ENCODE results near the gene B4GALT5.
A peak's percentile ranks its signal among the peaks of the same experiment; 100 is the strongest.
"Not testable (repeated sequence)": the region's sequence is repeated elsewhere in the genome, so short reads cannot be mapped to it uniquely, and the experiment has no call there.

Gene B4GALT5

GRCh38 chr20:49675368-49676151, 38.1 kb downstream of the B4GALT5 start:
- TF ChIP-seq CTCF (IDR thresholded peaks at IDR 0.05; ENCODE audit: extremely low read depth, missing control alignments): no peak
- DNase-seq (ENCODE audit: low spot score): peak; percentile 51

- TF ChIP-seq CTCF (IDR thresholded peaks at IDR 0.05; ENCODE audit: extremely low read depth, missing control alignments): no peak
- no peak for DNase-seq (ENCODE audit: low spot score)
These were observed 39.0 kb downstream of the B4GALT5 start for GRCh38 chr20:49674383-49675352.

GRCh38 chr20:49672096-49672664, 41.5 kb downstream of the B4GALT5 start:
- no peak for TF ChIP-seq CTCF (IDR thresholded peaks at IDR 0.05; ENCODE audit: extremely low read depth, missing control alignments)
- DNase-seq (ENCODE audit: low spot score): no peak

GRCh38 chr20:49671433-49671832, 42.2 kb downstream of the B4GALT5 start:
- TF ChIP-seq CTCF (IDR thresholded peaks at IDR 0.05; ENCODE audit: extremely low read depth, missing control alignments): no peak
- DNase-seq (ENCODE audit: low spot score): no peak

- TF ChIP-seq CTCF (IDR thresholded peaks at IDR 0.05; ENCODE audit: extremely low read depth, missing control alignments): no peak
- DNase-seq (ENCODE audit: low spot score): peak; percentile 15
These were observed 44.0 kb downstream of the B4GALT5 start for GRCh38 chr20:49669601-49670189.

GRCh38 chr20:49668878-49669195, 44.8 kb downstream of the B4GALT5 start:
- DNase-seq (ENCODE audit: low spot score): not testable (repeated sequence)

GRCh38 chr20:49668181-49668877, 45.3 kb downstream of the B4GALT5 start:
- DNase-seq (ENCODE audit: low spot score): peak; percentile 82

More at GRCh38 chr20:49668181-49668877, 45.3 kb downstream of the B4GALT5 start:
- TF ChIP-seq CTCF (IDR thresholded peaks at IDR 0.05; ENCODE audit: extremely low read depth, missing control alignments): no peak
